Hematopoietic multipotent progenitor cell treated with erythropoietin and hydrocortisone succinate and interleukin-3 and kit ligand, for 15 days (in vitro differentiated cells): ENCODE results near the gene STXBP4.

Source experiments
- DNase-seq: peaks from one replicate; pipeline ENCODE4 v3.0.0-alpha.2; 2015; ENCODE audit warnings: low spot score

Gene STXBP4

GRCh38 chr17:55167024-55167725 is 198.6 kb downstream of the STXBP4 start:
- DNase-seq, result no peak

GRCh38 chr17:55168958-55169687 is 200.6 kb downstream of the STXBP4 start:
- no peak for DNase-seq

- DNase-seq, result no peak
Measured at GRCh38 chr17:55171634-55172328, 203.2 kb downstream of the STXBP4 start.

GRCh38 chr17:55172612-55173011 is 204.0 kb downstream of the STXBP4 start:
- no peak for DNase-seq

GRCh38 chr17:55174133-55174532 is 205.6 kb downstream of the STXBP4 start:
- no peak for DNase-seq

- DNase-seq, result no peak
Measured at GRCh38 chr17:55175788-55176427, 207.3 kb downstream of the STXBP4 start.

DNA sequence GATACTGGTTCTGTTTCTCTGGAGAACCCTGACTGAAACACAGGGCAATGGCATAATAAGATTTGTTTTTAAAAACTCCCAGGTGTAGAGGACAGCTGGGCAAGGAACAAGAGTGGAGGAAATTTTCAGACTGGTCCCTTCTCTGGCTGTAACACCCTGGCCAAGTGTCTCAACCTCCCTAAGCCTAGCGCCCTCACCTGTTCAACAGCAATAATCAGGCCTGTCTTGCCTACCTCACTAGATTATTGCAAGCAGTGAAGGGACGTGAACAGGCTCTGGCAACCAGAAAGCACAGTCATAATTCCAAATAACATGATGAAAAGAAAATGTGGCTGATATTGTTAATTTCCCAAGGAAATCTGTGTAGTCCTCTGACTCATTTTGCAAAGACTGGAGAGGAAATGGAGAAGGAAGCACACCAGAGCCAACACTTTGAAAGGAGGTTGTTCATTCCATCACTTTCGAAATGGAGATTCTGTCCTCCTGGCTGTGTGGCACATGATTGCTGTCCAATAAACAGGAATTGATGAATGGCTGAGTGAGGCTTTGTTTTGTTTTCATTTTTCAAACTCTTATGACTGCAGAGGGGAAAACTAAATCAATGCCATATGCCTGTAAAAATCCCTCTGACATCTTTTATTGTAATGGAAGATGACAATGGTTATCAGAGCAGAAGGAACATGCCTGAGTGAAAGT is 208.7 kb downstream of the STXBP4 start:
- no peak for DNase-seq

DNA sequence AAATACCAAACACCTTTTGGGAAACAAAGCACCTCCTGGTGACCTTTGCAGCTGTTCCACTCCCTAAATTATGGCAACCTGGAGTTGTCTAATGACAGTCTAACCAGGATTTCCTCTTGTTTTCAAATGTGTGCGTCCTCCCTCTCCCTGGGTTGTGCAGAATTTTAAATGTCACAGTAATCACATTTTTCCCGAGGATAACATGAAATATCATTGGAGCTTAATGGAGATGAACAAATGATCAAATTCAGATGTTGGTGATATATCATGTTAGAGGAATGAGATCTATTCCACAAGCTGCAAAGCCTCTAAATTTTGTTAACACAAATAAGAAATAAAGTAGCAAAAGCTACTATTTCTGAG is 209.3 kb downstream of the STXBP4 start:
- DNase-seq, result no peak

DNA sequence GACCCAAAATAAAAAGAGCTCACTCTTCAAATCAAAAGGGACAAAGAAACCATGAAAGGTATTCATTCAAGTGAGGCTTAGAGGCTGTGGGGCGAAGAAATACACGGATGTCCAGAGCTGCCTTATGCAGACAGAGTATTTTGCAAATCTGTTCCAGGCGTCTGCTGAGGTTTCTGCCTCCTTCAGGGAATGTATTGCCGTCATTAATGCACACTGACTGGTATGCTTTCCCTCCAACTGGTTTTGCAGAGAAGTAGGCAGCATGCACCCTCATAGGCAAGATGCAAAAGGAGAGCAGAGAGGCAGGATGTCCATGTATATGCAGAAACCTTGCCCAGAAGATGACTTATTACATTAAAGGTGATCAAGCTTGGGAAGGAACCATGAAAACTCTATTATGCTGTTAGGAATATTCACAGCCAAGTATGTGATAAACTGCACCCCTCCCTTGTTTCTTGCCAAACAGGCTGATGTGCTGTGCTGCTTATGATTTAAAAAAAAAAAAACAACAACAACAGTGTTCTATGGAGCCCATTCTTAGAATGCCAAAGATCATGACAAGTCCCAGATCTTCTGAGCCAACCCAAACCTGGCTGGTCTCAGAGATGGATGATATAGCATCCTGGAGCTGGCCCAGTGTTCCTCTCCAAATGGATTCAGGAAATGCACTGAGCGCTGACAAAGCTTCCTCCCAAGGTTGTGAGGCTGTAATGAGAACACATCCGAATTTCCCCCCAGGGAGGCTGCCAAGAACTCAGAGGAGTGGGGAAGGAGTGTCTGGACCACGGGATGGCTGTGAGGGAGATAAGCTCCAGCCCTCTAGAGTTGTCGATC is 218.6 kb downstream of the STXBP4 start:
- no peak for DNase-seq

GRCh38 chr17:55190748-55191147 is 222.2 kb downstream of the STXBP4 start:
- DNase-seq, result no peak

GRCh38 chr17:55198690-55199370 is 230.3 kb downstream of the STXBP4 start:
- DNase-seq, result no peak

- no peak for DNase-seq
Measured at GRCh38 chr17:55200904-55201303, 232.3 kb downstream of the STXBP4 start.

DNA sequence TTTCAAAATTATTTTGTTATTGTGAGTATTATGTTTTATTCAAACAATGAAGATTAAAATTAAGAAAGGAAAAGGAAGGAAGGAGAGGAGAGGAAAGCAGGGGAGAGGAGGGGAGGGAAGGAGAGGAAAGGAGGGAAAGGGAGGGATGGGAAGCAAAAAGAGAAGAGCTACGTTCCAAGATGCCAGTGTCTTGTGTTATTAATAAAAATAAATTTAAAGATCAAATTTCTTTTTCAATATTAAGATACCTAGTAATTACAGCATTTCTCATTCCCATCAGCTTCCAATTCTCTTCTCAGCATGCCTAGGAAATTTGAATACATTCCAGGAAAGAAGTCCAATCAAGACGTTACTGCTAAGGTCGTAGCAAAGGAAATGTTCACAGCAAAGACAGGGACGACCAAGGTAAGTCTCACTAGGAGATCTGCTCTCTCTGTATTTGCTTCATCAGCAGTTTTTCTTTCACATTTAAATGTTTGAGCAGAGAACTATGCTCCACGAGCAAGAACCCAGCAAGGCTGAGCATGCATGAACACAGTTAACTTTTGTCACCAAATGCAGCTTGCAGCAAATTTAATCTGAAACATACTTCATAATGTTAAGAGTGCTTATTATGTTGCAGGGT is 232.9 kb downstream of the STXBP4 start:
- no peak for DNase-seq

DNA sequence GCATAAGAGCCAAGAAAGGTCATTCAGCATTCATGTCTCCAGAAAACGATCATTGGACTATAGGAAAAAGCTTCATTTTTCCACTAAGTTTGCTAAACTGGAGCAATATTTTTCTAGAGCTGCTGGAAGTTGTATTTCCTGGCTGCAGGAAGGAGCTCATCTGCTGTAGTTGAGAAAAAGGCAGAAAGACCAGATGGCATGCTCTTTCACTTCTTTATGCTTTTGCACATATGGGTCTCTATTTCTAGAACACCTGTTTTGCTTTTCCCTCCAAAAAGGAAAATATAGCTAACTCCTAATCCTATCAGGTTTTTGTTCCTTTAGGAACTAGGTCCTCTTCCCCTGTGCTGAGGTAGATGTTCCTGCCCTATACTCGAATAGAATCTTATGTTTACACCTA is 234.3 kb downstream of the STXBP4 start:
- no peak for DNase-seq

DNA sequence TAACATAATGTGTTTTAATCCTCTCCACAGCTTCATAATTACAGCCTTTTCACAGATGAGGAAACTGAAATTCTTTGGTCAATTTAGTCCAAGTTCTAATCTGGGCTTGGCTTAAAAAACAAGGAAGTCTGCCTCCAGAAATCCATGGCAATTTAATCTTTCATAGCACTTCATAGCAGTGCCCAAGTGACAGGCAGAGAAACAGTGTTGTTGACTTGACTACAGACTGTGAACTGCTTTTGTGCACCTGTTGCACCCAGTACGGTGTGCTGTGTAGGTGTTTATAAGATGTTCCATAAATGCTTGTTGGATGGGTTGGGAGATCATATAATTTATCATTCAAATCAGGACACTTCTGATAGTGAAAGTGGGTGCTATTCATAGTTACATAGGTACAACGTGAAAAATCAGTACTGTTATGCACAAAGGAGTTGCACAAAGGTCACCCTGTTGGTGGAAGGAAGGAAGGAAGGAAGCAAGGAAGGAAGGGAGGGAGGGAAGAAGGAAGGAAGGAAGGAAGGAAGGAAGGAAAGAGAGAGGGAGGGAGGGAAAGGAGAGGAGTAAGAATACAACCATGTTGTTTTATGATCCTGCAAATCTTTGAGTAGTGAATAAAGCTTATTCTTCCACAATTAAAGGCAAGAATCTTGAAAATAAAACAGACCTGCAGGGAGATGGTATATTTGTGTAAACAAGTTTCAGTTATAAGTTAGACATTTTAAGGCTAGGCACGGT is 239.7 kb downstream of the STXBP4 start:
- DNase-seq, result no peak

DNA sequence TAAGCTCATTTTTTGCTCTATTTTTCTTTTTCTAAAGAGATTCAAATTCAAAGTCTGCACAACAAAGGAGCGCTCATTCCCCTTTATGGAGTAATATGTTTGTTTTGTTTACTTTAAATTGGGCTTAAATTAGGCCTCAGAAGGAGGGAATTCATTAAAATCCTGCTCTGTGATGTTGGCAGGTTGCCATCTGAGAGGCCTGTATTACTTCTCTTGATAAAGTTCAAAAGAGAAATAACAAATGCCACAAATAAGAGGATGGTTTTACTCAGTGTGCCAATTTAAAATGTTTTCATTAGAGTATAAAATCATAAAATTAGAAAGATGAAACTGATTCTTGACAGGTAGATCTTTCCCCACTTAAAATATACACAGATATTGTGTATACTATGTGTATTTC is 241.7 kb downstream of the STXBP4 start:
- DNase-seq, result no peak

DNA sequence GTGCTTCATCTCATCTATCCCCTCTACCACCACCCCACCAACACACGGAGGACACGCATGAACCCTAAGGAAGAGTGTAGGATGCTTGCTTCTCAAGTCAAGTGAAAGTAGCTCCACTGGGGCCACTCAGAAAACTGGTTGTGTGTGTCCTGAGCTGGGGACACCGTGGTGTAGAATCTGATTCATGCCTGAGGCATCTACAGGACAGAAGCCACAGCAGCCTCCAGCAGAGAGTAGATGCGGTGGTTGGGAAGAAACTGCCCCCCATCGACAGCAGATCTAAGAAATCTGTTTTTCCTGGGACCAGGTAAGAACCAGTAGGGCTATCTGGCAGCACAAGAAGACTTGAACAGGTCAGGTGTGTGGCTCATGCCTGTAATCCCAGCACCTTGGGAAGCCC is 244.3 kb downstream of the STXBP4 start:
- DNase-seq, result no peak

DNA sequence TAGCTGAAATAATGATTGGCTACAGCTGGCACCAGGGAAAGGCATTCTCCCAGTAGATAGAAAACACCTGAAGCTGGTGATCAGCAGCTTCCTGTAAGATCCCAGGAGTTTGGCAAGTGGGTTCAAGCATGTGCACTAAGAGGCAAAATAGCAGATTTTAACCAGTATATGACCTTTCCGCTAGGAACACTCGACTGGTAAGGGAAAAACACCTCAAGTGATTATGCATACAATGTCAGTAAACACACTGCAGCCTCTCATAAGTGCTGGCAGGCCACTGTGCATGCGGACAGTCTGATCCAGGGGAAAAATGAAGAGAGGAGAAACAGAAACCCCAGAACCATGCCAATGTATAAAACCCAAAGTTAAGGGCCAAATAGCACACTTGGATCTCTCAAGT is 247.1 kb downstream of the STXBP4 start:
- no peak for DNase-seq

DNA sequence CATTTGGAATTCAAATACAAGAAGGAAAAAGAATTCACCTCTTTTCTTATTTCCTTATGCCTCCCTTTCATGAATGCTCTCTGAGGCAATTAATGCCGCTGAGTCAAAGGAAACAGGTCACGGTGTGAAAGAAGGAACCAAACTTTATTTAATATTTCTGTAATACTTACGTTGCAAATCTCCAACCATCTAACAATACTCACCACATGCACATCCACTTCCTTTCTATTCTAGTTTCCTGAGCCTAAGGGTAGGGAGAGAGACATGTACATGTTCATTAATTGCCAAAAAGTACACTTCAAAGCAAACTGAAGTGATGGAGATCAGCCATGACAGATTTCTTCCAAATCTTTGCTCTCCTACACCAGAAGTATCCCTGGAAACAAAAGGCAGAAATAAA is 248.3 kb downstream of the STXBP4 start:
- no peak for DNase-seq
